Measurements from ENCODE around the gene YWHAQ.

- TF ChIP-seq CTCF (IDR thresholded peaks at IDR 0.05), result no peak
- no peak for TF ChIP-seq POLR2A (IDR thresholded peaks at IDR 0.05)
Observed at GRCh38 chr2:9536504-9536903, 94.3 kb downstream of the YWHAQ start.

Data from esophagus squamous epithelium (tissue), 4 donors.